GM23338 (cell line): ENCODE data around the gene CSN3.

Experiments used
- EZH2 ChIP-seq: fragments of 200-600 bp; sonication (generic); IDR thresholded peaks from one replicate; pipeline ENCODE4 v1.8.0; 2017; ENCODE audit warnings: antibody characterized with exemption, mild to moderate bottlenecking, low read depth; ENCODE audit not compliant: unreplicated experiment
- POLR2AphosphoS5 ChIP-seq: IDR thresholded peaks from 2 replicates; pipeline ENCODE4 v1.6.1; 2016; ENCODE audit warnings: antibody characterized with exemption, low read depth
- TF ChIP-seq, protein P1 (sequence below), 2 experiments: fragments of 200-600 bp in 1 of 2; sonication (generic) in 1 of 2; conservative IDR thresholded peaks; 2 replicates each; pipeline versions ENCODE4 v1.5.1 to v1.6.1; 2016 to 2017; ENCODE audit warnings: antibody characterized with exemption in 2 of 2, low read depth in 2 of 2, mild to moderate bottlenecking in 2 of 2, moderate library complexity in 1 of 2

DNA sequence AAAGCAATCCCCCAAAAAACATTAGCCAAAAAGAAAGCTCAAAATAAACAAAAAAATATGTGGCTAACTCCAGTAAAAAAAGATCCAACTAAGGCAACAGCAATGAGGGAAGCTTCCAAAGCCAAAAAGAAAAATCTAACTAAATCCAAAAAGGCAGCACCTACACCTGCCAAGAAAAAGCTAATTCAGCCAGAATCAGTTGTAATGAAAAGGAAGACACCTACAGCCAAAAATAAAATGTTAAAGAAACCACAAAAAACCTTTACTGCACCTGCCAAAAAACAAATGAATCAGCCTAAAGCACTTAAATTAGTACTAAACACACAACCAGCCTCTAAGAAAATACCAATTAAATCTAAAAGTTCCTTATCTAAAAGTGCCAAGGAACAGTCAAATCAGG is 55.2 kb downstream of the CSN3 start:
- TF ChIP-seq EZH2 (no peak), POLR2AphosphoS5 (no peak)
- TF ChIP-seq, protein P1, sequence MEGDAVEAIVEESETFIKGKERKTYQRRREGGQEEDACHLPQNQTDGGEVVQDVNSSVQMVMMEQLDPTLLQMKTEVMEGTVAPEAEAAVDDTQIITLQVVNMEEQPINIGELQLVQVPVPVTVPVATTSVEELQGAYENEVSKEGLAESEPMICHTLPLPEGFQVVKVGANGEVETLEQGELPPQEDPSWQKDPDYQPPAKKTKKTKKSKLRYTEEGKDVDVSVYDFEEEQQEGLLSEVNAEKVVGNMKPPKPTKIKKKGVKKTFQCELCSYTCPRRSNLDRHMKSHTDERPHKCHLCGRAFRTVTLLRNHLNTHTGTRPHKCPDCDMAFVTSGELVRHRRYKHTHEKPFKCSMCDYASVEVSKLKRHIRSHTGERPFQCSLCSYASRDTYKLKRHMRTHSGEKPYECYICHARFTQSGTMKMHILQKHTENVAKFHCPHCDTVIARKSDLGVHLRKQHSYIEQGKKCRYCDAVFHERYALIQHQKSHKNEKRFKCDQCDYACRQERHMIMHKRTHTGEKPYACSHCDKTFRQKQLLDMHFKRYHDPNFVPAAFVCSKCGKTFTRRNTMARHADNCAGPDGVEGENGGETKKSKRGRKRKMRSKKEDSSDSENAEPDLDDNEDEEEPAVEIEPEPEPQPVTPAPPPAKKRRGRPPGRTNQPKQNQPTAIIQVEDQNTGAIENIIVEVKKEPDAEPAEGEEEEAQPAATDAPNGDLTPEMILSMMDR (conservative IDR thresholded peaks at IDR 0.05; ENCODE audit: low read depth in 2 of 2): no peak
